GM12874 (cell line): ENCODE results near the gene ANKRD45.

ENCODE experiments used
- CTCF ChIP-seq: IDR thresholded peaks from 2 replicates; pipeline ENCODE4 v1.5.1; 2011; ENCODE audit warnings: low read depth, mild to moderate bottlenecking, control low read depth, low read length, moderate library complexity; ENCODE audit not compliant: insufficient read depth

Gene ANKRD45

GRCh38 chr1:173627269-173627668 lies 42.4 kb downstream of the ANKRD45 start:
- no peak for TF ChIP-seq CTCF

DNA sequence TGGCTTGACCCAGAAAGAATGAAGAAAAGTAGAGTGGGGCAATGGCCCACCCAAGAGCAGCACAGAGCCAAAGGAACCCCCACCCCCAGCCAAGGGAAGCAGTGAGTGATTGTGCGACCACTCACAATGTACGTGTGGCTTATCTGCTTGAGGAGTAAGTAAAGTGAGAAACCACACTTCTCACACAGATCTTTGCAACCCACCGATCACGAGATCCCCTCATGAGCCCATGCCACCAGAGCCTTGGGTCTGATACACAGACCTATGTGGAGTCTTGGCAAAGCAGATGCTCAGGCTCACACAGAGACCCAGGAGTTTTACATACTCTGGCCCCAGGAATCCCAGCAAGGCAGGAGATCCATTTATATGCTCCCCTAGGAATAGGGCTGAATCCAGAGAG lies 52.8 kb downstream of the ANKRD45 start:
- TF ChIP-seq CTCF: no peak

- TF ChIP-seq CTCF: no peak
These were observed 61.0 kb downstream of the ANKRD45 start for GRCh38 chr1:173608503-173609216.

DNA sequence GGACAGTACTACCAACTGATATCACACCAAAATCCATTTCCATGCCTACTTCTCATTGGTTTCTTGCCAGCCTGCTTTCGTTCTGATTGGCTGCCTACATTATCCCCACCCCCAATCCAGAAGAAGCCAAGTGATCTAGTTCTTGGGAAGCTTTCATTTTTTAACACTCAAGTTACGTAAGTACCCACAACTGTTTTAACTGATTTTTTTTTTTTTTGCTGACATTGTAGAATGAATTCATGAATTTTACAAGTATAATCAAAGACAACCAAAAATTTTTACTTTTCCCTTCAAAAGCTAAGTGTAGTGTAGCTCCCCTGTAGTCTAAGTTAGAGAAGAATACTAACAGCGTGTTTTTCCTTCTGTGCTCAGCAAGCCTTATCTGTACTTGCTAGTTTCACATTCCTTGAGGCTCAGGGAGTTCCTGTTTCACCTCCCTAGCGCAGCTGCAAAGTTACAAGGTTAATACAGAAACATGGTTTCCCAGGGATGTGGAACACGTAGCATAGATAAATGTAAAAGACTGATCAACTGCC lies 66.5 kb downstream of the ANKRD45 start, which contains the start of gene SLC9C2:
SLC9C2 (minus strand) TSS at position 17 of the 536 bp plus-strand sequence. CDS start 1,296 bp downstream, outside the sequence.
- no peak for TF ChIP-seq CTCF

DNA sequence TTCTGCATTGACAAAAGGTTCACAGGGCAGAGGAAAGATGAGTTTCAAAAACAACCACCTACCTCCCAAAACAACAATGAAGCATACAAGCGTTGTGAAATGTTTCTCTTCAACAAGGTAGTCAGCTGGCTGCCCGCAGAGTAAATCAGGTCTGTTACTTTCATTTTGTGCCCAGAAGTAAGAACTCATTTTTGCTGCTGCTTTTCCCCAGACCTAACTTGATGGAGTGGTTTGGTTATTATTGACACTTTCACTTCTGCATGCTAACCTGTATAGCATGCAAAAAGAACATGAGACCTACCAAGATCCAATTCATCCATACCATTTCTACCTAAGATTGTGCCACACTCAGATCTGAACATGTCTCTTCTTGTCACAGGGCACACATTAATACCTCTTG lies 68.1 kb downstream of the ANKRD45 start:
- TF ChIP-seq CTCF: no peak

GRCh38 chr1:173596097-173596825 lies 73.4 kb downstream of the ANKRD45 start:
- no peak for TF ChIP-seq CTCF

DNA sequence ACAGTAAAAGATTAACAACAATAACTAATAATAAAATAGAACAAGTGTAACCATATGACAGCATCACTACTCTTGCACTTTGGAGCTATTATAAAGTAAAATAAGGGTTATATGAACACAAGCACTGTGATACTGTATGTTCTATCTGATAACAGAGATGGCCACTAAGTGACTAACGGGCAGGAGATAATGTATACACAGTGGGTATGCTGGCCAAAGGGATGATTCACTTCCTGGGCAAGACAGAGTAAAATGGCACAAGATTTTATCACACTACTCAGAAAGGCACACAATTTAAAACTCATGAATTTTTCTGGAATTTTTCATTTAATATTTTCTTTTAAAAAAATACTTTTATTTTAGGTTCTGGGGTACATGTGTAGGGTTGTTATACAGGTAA lies 79.1 kb downstream of the ANKRD45 start:
- TF ChIP-seq CTCF: no peak
